GM10248 (cell line): ENCODE results near the gene THBS4.

Experiments used
- CTCF ChIA-PET: fragments of 300-600 bp; sonication (Branson Sonifier 250); formaldehyde crosslinking; extraction: SDS; loops from one replicate; lab custom pipeline; 2021; ENCODE audit warnings: antibody characterized with exemption; lab: Yijun Ruan, JAX
- POLR2A ChIA-PET: fragments of 350-650 bp; sonication (Branson Sonifier 250); formaldehyde crosslinking; extraction: SDS; loops from one replicate; lab custom pipeline; 2020; ENCODE audit warnings: antibody characterized with exemption; lab: Yijun Ruan, JAX
- DNase-seq: peaks from one replicate; pipeline ENCODE4 v3.0.0; 2012; ENCODE audit errors: extremely low spot score
- TF ChIP-seq, protein P1 (sequence below): IDR thresholded peaks from 2 replicates; pipeline ENCODE4 v1.5.1; 2012; ENCODE audit warnings: mild to moderate bottlenecking, low read depth; ENCODE audit errors: extremely low read depth, missing control alignments, control extremely low read depth

THBS4 gene

DNA sequence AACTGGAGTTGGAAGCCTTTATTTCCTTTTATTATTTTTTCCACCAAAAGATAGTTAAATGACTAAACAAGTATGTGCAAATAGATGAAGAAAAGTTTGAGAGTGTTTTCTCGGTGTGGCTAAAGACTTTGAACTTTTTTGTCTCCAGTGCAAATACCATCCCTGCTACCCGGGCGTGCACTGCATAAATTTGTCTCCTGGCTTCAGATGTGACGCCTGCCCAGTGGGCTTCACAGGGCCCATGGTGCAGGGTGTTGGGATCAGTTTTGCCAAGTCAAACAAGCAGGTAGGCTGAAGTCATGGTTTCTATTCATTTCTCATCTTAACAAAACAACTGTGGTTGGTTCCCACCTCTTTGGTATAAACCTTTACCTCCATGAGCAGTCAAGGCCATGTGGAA, 26.4 kb downstream of the THBS4 start:
- ChIA-PET POLR2A (no interaction called here), CTCF (interaction anchor here (3.4 kb wide), 1 partner anchor 22 kb away, joined by 12 read pairs; no protein-coding TSS in a partner anchor)
- no peak for DNase-seq
- TF ChIP-seq, protein P1, sequence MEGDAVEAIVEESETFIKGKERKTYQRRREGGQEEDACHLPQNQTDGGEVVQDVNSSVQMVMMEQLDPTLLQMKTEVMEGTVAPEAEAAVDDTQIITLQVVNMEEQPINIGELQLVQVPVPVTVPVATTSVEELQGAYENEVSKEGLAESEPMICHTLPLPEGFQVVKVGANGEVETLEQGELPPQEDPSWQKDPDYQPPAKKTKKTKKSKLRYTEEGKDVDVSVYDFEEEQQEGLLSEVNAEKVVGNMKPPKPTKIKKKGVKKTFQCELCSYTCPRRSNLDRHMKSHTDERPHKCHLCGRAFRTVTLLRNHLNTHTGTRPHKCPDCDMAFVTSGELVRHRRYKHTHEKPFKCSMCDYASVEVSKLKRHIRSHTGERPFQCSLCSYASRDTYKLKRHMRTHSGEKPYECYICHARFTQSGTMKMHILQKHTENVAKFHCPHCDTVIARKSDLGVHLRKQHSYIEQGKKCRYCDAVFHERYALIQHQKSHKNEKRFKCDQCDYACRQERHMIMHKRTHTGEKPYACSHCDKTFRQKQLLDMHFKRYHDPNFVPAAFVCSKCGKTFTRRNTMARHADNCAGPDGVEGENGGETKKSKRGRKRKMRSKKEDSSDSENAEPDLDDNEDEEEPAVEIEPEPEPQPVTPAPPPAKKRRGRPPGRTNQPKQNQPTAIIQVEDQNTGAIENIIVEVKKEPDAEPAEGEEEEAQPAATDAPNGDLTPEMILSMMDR: no peak

DNA sequence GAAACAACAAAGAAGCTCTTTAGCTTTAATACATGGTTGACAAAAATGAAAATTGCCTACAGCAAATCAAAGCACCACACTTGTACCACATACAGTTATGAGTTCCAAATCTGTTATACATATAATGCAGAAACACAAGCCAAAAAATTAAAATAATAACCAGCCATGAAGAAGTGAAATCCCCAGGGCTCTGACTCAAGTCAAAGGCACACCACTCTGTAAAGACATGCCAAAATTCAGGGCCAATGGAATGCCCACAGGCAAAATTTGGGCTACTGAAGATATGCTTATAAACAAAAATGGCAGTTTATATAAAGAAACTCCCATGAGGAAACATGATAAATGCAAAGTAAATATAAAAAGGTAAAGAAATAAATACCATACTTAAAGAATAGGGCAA, 29.0 kb downstream of the THBS4 start:
- ChIA-PET CTCF (interaction anchor here (3.4 kb wide), 1 partner anchor 20 kb away, joined by 12 read pairs; no protein-coding TSS in a partner anchor), POLR2A (no interaction called here)
- TF ChIP-seq, protein P1: no peak
- no peak for DNase-seq

DNA sequence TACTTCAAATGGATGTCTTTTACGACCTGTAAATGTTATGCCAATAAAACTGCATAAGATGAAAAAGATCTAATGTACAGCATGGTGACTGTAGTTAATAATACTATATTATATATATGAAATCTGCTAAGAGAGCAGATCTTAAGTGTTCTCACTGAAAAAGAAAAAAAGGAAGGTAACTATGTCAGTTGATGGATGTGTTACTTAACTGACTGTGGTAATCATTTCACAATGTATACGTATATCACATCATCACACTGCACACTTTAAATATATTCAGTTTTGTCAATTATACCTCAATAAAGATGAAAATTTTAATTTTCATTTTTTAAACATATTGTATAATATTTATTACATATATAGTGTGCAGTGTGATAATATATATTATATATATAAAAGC, 31.9 kb downstream of the THBS4 start:
- ChIA-PET POLR2A (no interaction called here), CTCF (interaction anchor here (2.9 to 3.2 kb wide), 2 partner anchors 9 to 17 kb away, joined by 9 to 17 read pairs; no protein-coding TSS in a partner anchor)

DNA sequence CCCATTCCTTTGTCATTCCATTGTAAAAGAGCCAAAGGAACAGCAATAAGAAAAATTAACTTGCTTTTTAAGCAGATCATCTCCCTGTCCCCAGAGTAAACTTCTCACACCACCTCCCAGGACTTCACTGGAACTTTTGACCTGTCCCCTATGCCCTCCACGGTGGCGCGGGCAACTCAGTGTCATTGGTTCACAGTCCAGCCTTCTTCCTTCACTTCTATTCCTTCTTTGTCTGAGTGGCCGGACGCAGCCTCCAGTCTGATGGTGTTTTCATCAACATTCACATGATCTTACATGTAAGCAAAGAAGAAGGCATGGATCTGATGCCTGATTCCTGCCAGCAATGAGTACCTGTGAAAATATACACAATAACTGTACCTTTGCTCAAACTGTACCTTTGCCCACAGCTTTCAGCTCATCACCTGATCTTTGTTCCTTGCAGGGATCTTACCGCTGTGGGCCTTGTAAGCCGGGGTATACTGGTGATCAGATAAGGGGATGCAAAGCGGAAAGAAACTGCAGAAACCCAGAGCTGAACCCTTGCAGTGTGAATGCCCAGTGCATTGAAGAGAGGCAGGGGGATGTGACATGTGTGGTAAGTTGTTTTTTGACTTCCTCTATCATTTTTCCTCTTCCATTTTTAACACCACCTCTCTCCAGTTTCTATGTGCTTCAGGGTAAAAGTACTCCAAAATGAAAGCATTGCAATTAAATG, 32.5 kb downstream of the THBS4 start:
- TF ChIP-seq, protein P1: no peak
- POLR2A ChIA-PET: no interaction called here
- CTCF ChIA-PET: interaction anchor here (2.9 to 3.2 kb wide), 2 partner anchors 10 to 16 kb away, joined by 9 to 17 read pairs; no protein-coding TSS in a partner anchor
- no peak for DNase-seq

More for the DNA sequence above, 31.9 kb downstream of the THBS4 start:
- DNase-seq: no peak
- TF ChIP-seq, protein P1: no peak

DNA sequence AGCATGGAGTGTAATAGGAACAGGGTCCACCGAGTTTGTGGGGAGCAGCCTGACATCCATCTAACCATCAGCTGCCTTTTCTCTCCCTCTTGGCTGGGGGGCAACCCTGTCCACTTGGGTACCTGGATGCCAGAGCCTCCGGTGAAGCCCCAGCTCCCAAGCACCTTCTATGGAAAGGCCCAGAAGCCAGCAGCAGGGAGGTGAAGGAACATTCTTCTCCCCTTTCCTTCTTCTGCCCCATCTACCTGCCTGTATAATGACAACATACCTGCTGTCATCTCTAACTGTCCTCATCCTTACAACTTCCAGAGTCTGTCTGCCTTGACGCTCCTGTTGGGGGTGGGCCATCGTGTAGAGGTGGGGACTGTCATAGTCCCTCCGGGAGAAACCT, 33.1 kb downstream of the THBS4 start:
- POLR2A ChIA-PET: no interaction called here
- CTCF ChIA-PET: interaction anchor here (2.9 to 3.2 kb wide), 2 partner anchors 11 to 15 kb away, joined by 9 to 17 read pairs; no protein-coding TSS in a partner anchor
- TF ChIP-seq, protein P1: no peak
- no peak for DNase-seq

DNA sequence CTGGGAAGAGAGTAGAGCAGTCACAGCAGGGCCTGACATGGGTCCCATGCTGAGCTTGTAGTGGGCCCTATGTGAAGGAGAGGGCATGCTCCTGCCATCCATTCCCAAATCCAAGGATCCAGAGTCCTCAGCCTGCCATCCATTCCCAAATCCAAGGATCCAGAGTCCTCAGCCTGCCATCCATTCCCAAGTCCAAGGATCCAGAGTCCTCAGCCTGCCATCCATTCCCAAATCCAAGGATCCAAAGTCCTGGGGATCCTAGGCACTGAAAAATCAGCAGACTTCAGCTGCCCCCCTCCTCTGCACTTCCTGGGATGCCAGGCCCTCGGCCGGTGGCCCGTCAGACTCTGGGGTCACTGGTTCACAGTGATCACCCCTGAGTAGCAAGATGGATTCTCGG, 33.6 kb downstream of the THBS4 start:
- DNase-seq: no peak
- TF ChIP-seq, protein P1: no peak
- CTCF ChIA-PET: interaction anchor here (2.9 to 3.2 kb wide), 2 partner anchors 11 to 15 kb away, joined by 9 to 17 read pairs; no protein-coding TSS in a partner anchor
- POLR2A ChIA-PET: no interaction called here
